Measurements from ENCODE around the gene DDX55.

Gene DDX55

DNA sequence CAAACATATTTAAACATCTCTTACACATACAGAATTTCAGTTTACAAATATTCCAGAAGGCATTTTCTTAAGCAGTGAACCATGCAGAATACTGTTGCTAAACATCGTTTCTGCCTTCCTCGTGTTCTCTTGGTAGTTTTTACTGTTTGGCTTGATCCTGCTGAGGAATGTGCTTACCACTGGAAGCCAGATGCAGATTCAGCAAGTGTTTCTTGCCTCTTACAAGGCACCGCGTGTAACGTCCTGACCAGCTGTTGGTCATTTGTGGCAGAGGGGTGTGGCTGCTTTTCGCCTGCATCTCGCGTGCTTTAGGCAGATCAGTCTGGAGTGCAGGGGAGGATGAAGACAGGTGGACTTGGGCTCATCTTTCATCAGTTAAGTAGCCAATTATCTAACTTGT, 19.2 kb downstream of the DDX55 start:
- Histone ChIP-seq H3K9me3 (ENCODE audit: low read length) (no peaks in the 10 kb centered on the region), H3K4me1 (ENCODE audit: insufficient read depth, low read length) (no peaks in the 10 kb centered on the region), H3K4me3 (ENCODE audit: low read length) (no peak overlapping the region), H3K36me3 (ENCODE audit: insufficient read depth, low read length) (peaks cover 80% of the 10 kb centered on the region), H2AFZ (ENCODE audit: low read depth, low read length) (no peak overlapping the region), H3K27me3 (ENCODE audit: insufficient read depth, low read length) (no peaks in the 10 kb centered on the region)

DNA sequence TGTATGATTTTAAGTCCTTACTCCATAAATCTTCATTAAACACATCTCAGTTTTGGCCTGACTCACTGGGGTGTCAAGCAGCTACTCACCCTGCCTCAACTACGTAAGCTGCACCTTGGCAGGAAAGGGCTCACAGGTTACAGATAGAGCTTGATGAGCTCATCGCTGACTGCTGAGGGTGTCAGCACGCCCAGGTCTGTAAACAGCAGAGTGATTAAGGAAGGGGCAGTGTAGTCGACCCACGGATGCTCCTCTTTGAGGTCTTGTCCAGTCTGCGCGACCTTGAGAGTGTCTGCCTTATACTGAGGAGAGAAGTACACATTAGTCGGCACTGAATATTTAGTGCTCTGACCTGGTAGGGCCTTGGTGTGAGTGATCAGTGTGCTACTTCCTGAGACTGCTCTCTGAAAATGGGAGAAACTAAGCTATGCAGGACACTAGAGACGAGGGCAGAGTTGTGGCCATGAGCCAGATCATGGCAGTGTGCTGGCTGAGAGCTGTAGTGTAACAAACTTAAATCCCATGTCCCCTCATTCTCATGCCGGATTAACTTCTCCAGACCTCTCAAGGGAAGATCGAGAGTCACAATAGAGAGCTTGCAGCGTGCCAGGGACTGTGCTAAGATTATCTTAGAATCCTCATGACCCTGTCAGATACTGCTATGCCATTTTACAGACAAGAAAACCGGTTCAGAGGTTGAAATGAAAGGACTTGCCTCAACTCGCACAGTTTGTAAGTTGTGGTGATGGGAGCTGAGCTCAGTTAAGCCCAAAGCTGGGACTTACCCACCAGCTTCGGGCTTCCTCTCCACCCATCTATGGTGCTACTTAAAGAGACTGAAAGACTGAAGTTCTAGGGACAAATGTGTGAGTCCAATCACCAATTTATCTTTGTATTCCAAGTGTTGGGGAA, 20.0 kb downstream of the DDX55 start:
- no peaks in the 10 kb centered on the region for H3K4me1 ChIP-seq (ENCODE audit: insufficient read depth, low read length)
- no peak overlapping the region for H3K4me3 ChIP-seq (ENCODE audit: low read length)
- H3K36me3 ChIP-seq (ENCODE audit: insufficient read depth, low read length): peaks cover 80% of the 10 kb centered on the region
- H3K27me3 ChIP-seq (ENCODE audit: insufficient read depth, low read length): no peaks in the 10 kb centered on the region
- H2AFZ ChIP-seq (ENCODE audit: low read depth, low read length): no peak overlapping the region
- no peaks in the 10 kb centered on the region for H3K9me3 ChIP-seq (ENCODE audit: low read length)

GRCh38 chr12:123633379-123634141, 31.7 kb downstream of the DDX55 start, which contains the start of the genes EIF2B1 and GTF2H3:
EIF2B1 (minus strand) TSS chr12:123633686; CDS start chr12:123633557, 129 bp downstream.
GTF2H3 (plus strand) TSS chr12:123633829; CDS start chr12:123633860, 31 bp downstream.
- H3K4me1 ChIP-seq (ENCODE audit: insufficient read depth, low read length): peaks cover 9% of the 10 kb centered on the region
- no peaks in the 10 kb centered on the region for H3K9me3 ChIP-seq (ENCODE audit: low read length)
- no peaks in the 10 kb centered on the region for H3K27me3 ChIP-seq (ENCODE audit: insufficient read depth, low read length)
- H2AFZ ChIP-seq (ENCODE audit: low read depth, low read length): peak within 1 kb of the TSS; percentile 60
- peak within 1 kb of the TSS; percentile 93 for H3K4me3 ChIP-seq (ENCODE audit: low read length)
- peaks cover 27% of the 10 kb centered on the region for H3K36me3 ChIP-seq (ENCODE audit: insufficient read depth, low read length)

GRCh38 chr12:123634142-123634561, 32.3 kb downstream of the DDX55 start:
- Histone ChIP-seq H2AFZ (ENCODE audit: low read depth, low read length) (no peak overlapping the region), H3K4me3 (ENCODE audit: low read length) (peak overlapping the region; percentile 93), H3K36me3 (ENCODE audit: insufficient read depth, low read length) (peaks cover 21% of the 10 kb centered on the region), H3K4me1 (ENCODE audit: insufficient read depth, low read length) (peaks cover 9% of the 10 kb centered on the region), H3K9me3 (ENCODE audit: low read length) (no peaks in the 10 kb centered on the region), H3K27me3 (ENCODE audit: insufficient read depth, low read length) (no peaks in the 10 kb centered on the region)

DNA sequence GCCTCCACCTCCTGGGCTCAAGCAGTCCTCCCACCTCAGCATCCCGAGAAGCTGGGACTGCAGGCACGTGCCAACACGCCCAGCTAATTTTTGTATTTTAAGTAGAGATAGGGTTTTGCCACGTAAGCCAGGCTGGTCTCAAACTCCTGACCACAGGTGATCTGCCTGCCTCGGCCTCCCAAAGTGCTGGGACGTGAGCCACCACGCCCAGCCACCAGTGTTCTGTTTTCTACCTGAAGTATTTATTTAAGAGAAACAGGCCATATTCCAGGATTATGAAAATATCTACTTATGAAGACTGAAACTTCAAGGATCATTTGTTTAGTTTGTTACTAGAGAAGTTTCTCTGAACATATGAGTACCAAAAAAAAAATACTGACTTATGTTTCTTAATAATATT, 42.0 kb downstream of the DDX55 start:
- Histone ChIP-seq H2AFZ (ENCODE audit: low read depth, low read length) (no peak overlapping the region), H3K36me3 (ENCODE audit: insufficient read depth, low read length) (peaks cover 51% of the 10 kb centered on the region), H3K27me3 (ENCODE audit: insufficient read depth, low read length) (no peaks in the 10 kb centered on the region), H3K9me3 (ENCODE audit: low read length) (no peaks in the 10 kb centered on the region), H3K4me1 (ENCODE audit: insufficient read depth, low read length) (no peaks in the 10 kb centered on the region), H3K4me3 (ENCODE audit: low read length) (no peak overlapping the region)

GRCh38 chr12:123645380-123645779, 43.5 kb downstream of the DDX55 start:
- Histone ChIP-seq H3K9me3 (ENCODE audit: low read length) (no peaks in the 10 kb centered on the region), H3K27me3 (ENCODE audit: insufficient read depth, low read length) (no peaks in the 10 kb centered on the region), H3K36me3 (ENCODE audit: insufficient read depth, low read length) (peaks cover 58% of the 10 kb centered on the region), H2AFZ (ENCODE audit: low read depth, low read length) (no peak overlapping the region), H3K4me3 (ENCODE audit: low read length) (no peak overlapping the region), H3K4me1 (ENCODE audit: insufficient read depth, low read length) (no peaks in the 10 kb centered on the region)

GRCh38 chr12:123645878-123646277, 44.0 kb downstream of the DDX55 start:
- Histone ChIP-seq H3K4me3 (ENCODE audit: low read length) (no peak overlapping the region), H2AFZ (ENCODE audit: low read depth, low read length) (no peak overlapping the region), H3K4me1 (ENCODE audit: insufficient read depth, low read length) (no peaks in the 10 kb centered on the region), H3K36me3 (ENCODE audit: insufficient read depth, low read length) (peaks cover 61% of the 10 kb centered on the region), H3K9me3 (ENCODE audit: low read length) (no peaks in the 10 kb centered on the region), H3K27me3 (ENCODE audit: insufficient read depth, low read length) (no peaks in the 10 kb centered on the region)

DNA sequence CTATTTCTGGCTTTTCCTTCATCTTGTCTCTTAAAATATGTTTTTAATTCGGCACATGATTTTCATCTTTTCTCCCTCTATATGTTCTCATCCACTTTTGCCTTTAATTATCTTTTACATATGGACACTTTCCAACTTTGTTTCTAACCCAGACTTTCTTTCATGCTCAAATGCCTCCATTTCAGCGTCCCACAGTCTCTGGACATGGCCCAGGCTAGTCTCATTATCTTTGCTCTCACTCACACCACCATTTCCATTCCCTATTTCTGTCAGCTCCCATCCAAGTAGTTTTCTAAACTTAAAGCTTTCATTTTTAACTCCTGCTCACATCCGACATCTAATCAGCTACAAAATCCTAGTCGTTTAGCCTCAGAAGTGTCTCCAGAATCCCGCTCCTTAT, 46.5 kb downstream of the DDX55 start:
- peaks cover 68% of the 10 kb centered on the region for H3K36me3 ChIP-seq (ENCODE audit: insufficient read depth, low read length)

GRCh38 chr12:123654129-123654701, 52.3 kb downstream of the DDX55 start:
- H3K36me3 ChIP-seq (ENCODE audit: insufficient read depth, low read length): peaks cover 68% of the 10 kb centered on the region
- no peaks in the 10 kb centered on the region for H3K27me3 ChIP-seq (ENCODE audit: insufficient read depth, low read length)
- H2AFZ ChIP-seq (ENCODE audit: low read depth, low read length): no peak overlapping the region
- no peak overlapping the region for H3K4me3 ChIP-seq (ENCODE audit: low read length)
- no peaks in the 10 kb centered on the region for H3K9me3 ChIP-seq (ENCODE audit: low read length)
- H3K4me1 ChIP-seq (ENCODE audit: insufficient read depth, low read length): no peaks in the 10 kb centered on the region

More for the DNA sequence above, 46.5 kb downstream of the DDX55 start:
- Histone ChIP-seq H3K4me3 (ENCODE audit: low read length) (no peak overlapping the region), H3K4me1 (ENCODE audit: insufficient read depth, low read length) (no peaks in the 10 kb centered on the region), H2AFZ (ENCODE audit: low read depth, low read length) (no peak overlapping the region), H3K9me3 (ENCODE audit: low read length) (no peaks in the 10 kb centered on the region), H3K27me3 (ENCODE audit: insufficient read depth, low read length) (no peaks in the 10 kb centered on the region)

DNA sequence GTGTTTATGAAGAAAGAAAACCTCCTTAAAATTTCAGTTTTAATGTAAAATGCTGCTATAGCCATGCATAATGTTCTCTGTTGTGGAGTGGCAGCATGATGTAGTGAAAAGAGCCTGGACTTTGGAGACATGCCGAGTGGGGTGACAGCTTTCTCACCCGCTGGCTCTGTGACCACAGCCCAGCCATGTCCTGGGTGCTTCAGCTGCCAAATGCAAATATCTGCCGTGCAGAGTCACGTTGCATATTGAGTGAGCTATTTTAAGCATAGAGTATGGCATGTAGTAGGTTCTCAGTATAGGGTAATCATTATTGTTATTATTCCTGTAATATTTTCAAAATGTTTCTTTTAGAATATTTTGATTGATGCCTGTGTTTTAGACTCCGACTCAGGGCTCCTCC, 53.5 kb downstream of the DDX55 start:
- no peaks in the 10 kb centered on the region for H3K27me3 ChIP-seq (ENCODE audit: insufficient read depth, low read length)
- H3K36me3 ChIP-seq (ENCODE audit: insufficient read depth, low read length): peaks cover 70% of the 10 kb centered on the region
- H3K4me1 ChIP-seq (ENCODE audit: insufficient read depth, low read length): no peaks in the 10 kb centered on the region
- no peak overlapping the region for H2AFZ ChIP-seq (ENCODE audit: low read depth, low read length)
- H3K9me3 ChIP-seq (ENCODE audit: low read length): no peaks in the 10 kb centered on the region
- no peak overlapping the region for H3K4me3 ChIP-seq (ENCODE audit: low read length)

DNA sequence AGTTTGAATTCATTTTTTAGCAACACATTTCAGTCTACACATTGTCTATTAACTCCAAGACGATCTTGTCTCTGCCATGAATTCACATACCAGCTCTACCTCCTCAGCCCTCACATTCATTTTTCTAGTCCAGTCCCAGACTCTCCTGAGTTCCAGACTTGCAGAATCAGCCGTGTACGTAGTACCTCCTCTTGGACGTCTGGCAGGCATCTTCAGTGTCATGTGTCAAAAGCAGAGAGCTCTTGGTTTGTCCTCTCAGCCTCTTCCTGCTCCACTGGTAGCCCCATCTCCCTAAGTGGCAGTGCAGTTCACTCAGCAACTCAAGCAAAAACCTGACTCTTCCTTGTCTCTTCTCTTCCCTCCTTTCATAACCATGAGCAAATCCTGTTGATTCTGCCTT, 54.5 kb downstream of the DDX55 start:
- H3K4me3 ChIP-seq (ENCODE audit: low read length): no peak overlapping the region
- H3K36me3 ChIP-seq (ENCODE audit: insufficient read depth, low read length): peaks cover 64% of the 10 kb centered on the region
- no peak overlapping the region for H2AFZ ChIP-seq (ENCODE audit: low read depth, low read length)

DNA sequence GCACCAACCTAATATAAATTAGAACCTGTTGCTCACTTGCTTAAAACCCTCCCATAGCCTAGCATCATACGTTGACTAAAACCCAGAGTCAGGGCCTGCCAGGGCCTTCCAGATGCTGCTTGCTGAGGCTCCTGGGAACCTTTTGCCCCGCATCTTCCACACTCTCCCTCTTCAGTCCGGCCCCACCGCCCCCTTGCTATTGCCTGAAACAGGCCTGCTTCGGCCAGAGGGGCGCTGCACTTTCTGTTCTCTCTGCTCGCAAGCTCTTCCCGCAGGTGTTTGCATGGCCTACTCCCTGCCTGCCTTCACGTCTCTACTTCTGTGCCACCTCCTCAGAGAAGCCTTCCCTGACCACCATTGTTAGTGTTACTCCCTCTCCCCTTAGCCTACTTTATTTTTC, 55.3 kb downstream of the DDX55 start:
- H3K4me1 ChIP-seq (ENCODE audit: insufficient read depth, low read length): no peaks in the 10 kb centered on the region
- H3K4me3 ChIP-seq (ENCODE audit: low read length): no peak overlapping the region
- H2AFZ ChIP-seq (ENCODE audit: low read depth, low read length): no peak overlapping the region
- peaks cover 62% of the 10 kb centered on the region for H3K36me3 ChIP-seq (ENCODE audit: insufficient read depth, low read length)
- no peaks in the 10 kb centered on the region for H3K9me3 ChIP-seq (ENCODE audit: low read length)
- H3K27me3 ChIP-seq (ENCODE audit: insufficient read depth, low read length): no peaks in the 10 kb centered on the region

More for the DNA sequence above, 54.5 kb downstream of the DDX55 start:
- Histone ChIP-seq H3K9me3 (ENCODE audit: low read length) (no peaks in the 10 kb centered on the region), H3K27me3 (ENCODE audit: insufficient read depth, low read length) (no peaks in the 10 kb centered on the region), H3K4me1 (ENCODE audit: insufficient read depth, low read length) (no peaks in the 10 kb centered on the region)

All from neuron (in vitro differentiated cells).